GM12878 (cell line): ENCODE results near the gene KLHL25. TPM values are rescaled to one million over a fixed set of nuclear protein-coding genes. Genes with fewer than 3 reads are reported as not detected.

ENCODE experiments used
- ATAC-seq: fragments of 200-7000 bp; cut with Tn5 transposase; 3 replicates; pipeline ENCODE4 v1.9.1; 2020; ENCODE audit warnings: mild to moderate bottlenecking, moderate library complexity
- BruUV-seq: library from RNA; stranded (reverse); fragments of 400-500 nt; replicated peaks from 2 replicates; lab custom pipeline; 2021; lab: Mats Ljungman, UMichigan
- CTCF ChIA-PET: fragments of 300-600 bp; sonication (Branson Sonifier 250); formaldehyde crosslinking; extraction: SDS; loops from one replicate; lab custom pipeline; 2021; ENCODE audit warnings: inconsistent platforms; lab: Yijun Ruan, JAX
- POLR2A ChIA-PET: fragments of 350-600 bp; formaldehyde crosslinking; extraction: SDS; loops from one replicate; lab custom pipeline; 2021; ENCODE audit warnings: inconsistent platforms; lab: Charles Lee
- RAD21 ChIA-PET: fragments of 300-600 bp; sonication (Branson Sonifier 250); formaldehyde crosslinking; loops from one replicate; lab custom pipeline; 2023; ENCODE audit warnings: antibody characterized with exemption; ENCODE audit not compliant: unreplicated experiment; lab: Charles Lee
- SMC1A ChIA-PET: fragments of 300-600 bp; sonication (Branson Sonifier 250); formaldehyde crosslinking; loops from one replicate; lab custom pipeline; 2023; ENCODE audit not compliant: unreplicated experiment, uncharacterized antibody; lab: Charles Lee
- DNase-seq: peaks from one replicate; pipeline ENCODE4 v3.0.0-alpha.2; 2011; ENCODE audit warnings: low read depth, low spot score
- FAIRE-seq: peaks from 3 replicates; lab custom pipeline; 2011; peaks lifted over from hg19 to GRCh38; lab: Jason Lieb, UNC
- H2AFZ ChIP-seq: 2 replicates; pipeline ENCODE4 v1.6.0; 2011; ENCODE audit warnings: low read depth, low read length, control low read depth; ENCODE audit not compliant: control insufficient read depth
- H3K27ac ChIP-seq: 2 replicates; pipeline ENCODE4 v1.5.1; 2011; ENCODE audit warnings: control low read depth; ENCODE audit not compliant: control insufficient read depth, insufficient read depth
- H3K27me3 ChIP-seq, 2 experiments: replicated peaks in 1 of 2; 2 replicates each; pipeline versions ENCODE4 v1.6.0 to v1.6.1; 2011; ENCODE audit warnings: low read length in 1 of 2; ENCODE audit not compliant: control insufficient read depth in 2 of 2, insufficient read depth in 2 of 2
- H3K36me3 ChIP-seq, 2 experiments: 2 replicates each; pipeline ENCODE4 v1.5.1; 2011; ENCODE audit warnings: low read length in 1 of 2; ENCODE audit not compliant: control insufficient read depth in 2 of 2, insufficient read depth in 2 of 2
- H3K4me1 ChIP-seq: 2 replicates; pipeline ENCODE4 v1.6.1; 2011; ENCODE audit warnings: mild to moderate bottlenecking, low read length, moderate library complexity, mixed read lengths; ENCODE audit not compliant: control insufficient read depth, insufficient read depth
- H3K4me2 ChIP-seq: 2 replicates; pipeline ENCODE4 v1.6.0; 2011; ENCODE audit warnings: control low read depth; ENCODE audit not compliant: control insufficient read depth, insufficient read depth
- H3K4me3 ChIP-seq: fragments of 200-600 bp; sonication (generic); 2 replicates; pipeline ENCODE4 v1.5.1; 2016
- H3K79me2 ChIP-seq: 2 replicates; pipeline ENCODE4 v1.6.0; 2011; ENCODE audit warnings: low read length; ENCODE audit not compliant: control insufficient read depth, insufficient read depth
- H3K9ac ChIP-seq: 2 replicates; pipeline ENCODE4 v1.8.0; 2011; ENCODE audit warnings: low read length, control low read depth, mixed read lengths; ENCODE audit not compliant: control insufficient read depth, insufficient read depth
- H3K9me3 ChIP-seq: replicated peaks from 3 replicates; pipeline ENCODE4 v1.5.1; 2011; ENCODE audit warnings: mild to moderate bottlenecking, low read length; ENCODE audit not compliant: control insufficient read depth, insufficient read depth
- H4K20me1 ChIP-seq: 2 replicates; pipeline ENCODE4 v1.6.0; 2011; ENCODE audit not compliant: control insufficient read depth, insufficient read depth
- ASH2L ChIP-seq: fragments of 300-600, 200-600 bp; sonication (generic); IDR thresholded peaks from 2 replicates; pipeline ENCODE4 v1.6.1; 2017; ENCODE audit warnings: low read depth, mild to moderate bottlenecking, borderline replicate concordance
- POLR2A ChIP-seq: IDR thresholded peaks from 2 replicates; pipeline ENCODE4 v1.6.1; 2011; ENCODE audit warnings: low read depth, mild to moderate bottlenecking, low read length
- POLR2AphosphoS2 ChIP-seq: IDR thresholded peaks from 2 replicates; pipeline ENCODE4 v1.6.1; 2011; ENCODE audit warnings: low read depth, mild to moderate bottlenecking, low read length, improper control_type of control experiment, moderate library complexity
- ZBTB33 ChIP-seq: fragments of 450-650 bp; IDR thresholded peaks from 2 replicates; pipeline ENCODE4 v1.6.1; 2017; ENCODE audit warnings: mild to moderate bottlenecking
- ZNF207 ChIP-seq: fragments of 450-650 bp; IDR thresholded peaks from 2 replicates; pipeline ENCODE4 v1.6.1; 2014; ENCODE audit warnings: antibody characterized with exemption, mild to moderate bottlenecking, borderline replicate concordance
- WGBS: methylation state at CpG from one replicate; pipeline ENCODE4 v1.1.6; 2016; ENCODE audit warnings: low lambda C conversion rate; ENCODE audit not compliant: insufficient replicate concordance, insufficient coverage; ENCODE audit errors: missing lambda C conversion rate; 5-methylcytosine and 5-hydroxymethylcytosine counted together
- in situ Hi-C: fragments of 300-500 bp; cut with MboI; formaldehyde crosslinking; loops from 9 replicates; pipeline ENCODE4 v1.14.3; 2018; ENCODE audit warnings: mixed read lengths
- intact Hi-C: fragments of 100-400 bp; cut with micrococcal nuclease; formaldehyde crosslinking; loops from one replicate; pipeline ENCODE4 v1.14.2; 2022; ENCODE audit not compliant: unreplicated experiment
- polyA plus RNA-seq, 11 experiments: library from polyadenylated mRNA; depleted of rRNA in 4 of 11; unstranded in 6 of 11; stranded (reverse) in 5 of 11; fragments of >200 nt; fragmentation: Nextera tagmentation in 4 of 11; fragmentation: Illumina TruSeq in 1 of 11; extraction: Ambion mirVana in 4 of 11; extraction: Trizol in 1 of 11; gene quantifications; 1 replicate in 1 of 11; 2 replicates in 10 of 11; pipeline versions ENCODE4 v1.2.1 to v1.2.3, GENCODE V29; 2011 to 2016; ENCODE audit warnings: inconsistent platforms in 2 of 11, missing spikeins in 2 of 11, low read depth in 1 of 11
- total RNA-seq, 4 experiments: library from RNA; depleted of rRNA in 3 of 4; stranded (reverse); fragments of >200 nt in 3 of 4; fragmentation: Illumina TruSeq in 1 of 4; extraction: Trizol in 1 of 4; gene quantifications; 2 replicates each; pipeline versions ENCODE4 v1.2.1 to v1.2.3, GENCODE V29; 2013 to 2021

Gene KLHL25
- total and polyA plus RNA-seq, 10 of the 15 experiments (the other 5 are each of a cell fraction or from before 2014, with no cell fraction given) = 0.04 to 3.0 (median 2.1) TPM; not detected in 1

- H3K4me1 ChIP-seq = no peaks in the 10 kb centered on the region
- ChIA-PET POLR2A (no interaction called here), CTCF (interaction anchor here (0.5 kb wide), 1 partner anchor 36 kb away, joined by 3 read pairs; no protein-coding TSS in a partner anchor), SMC1A (no interaction called here), RAD21 (no interaction called here)
- no peaks in the 10 kb centered on the region for H3K27me3 ChIP-seq
- no TSS peak for BruUV-seq
- FAIRE-seq (no peak), ATAC-seq (no peak), DNase-seq (no peak)
- TF ChIP-seq POLR2A = peak; percentile 3; the same call in 1 of the 2 replicates
- 0 out of 2 replicates have a peak, but pooled peaks have one; percentile 16 for TF ChIP-seq POLR2AphosphoS2
- TF ChIP-seq ZBTB33 = no peak
- WGBS = 99% methylated on average over 9 of the region's 9 CpGs
- no peaks in the 10 kb centered on the region for H3K79me2 ChIP-seq
- H2AFZ ChIP-seq = no peak overlapping the region
- H3K36me3 ChIP-seq = peaks cover 26 to 33% of the 10 kb centered on the region in 2 experiments
- H3K4me2 ChIP-seq = no peak overlapping the region
- no peak overlapping the region for H3K9ac ChIP-seq
- no peak overlapping the region for H3K27ac ChIP-seq
- no peaks in the 10 kb centered on the region for H4K20me1 ChIP-seq
- H3K9me3 ChIP-seq = no peaks in the 10 kb centered on the region
- in situ Hi-C loops (no loop called here), intact Hi-C loops (loop anchor here (5.0 kb wide), 1 partner anchor 44 kb away; the partner anchor contains the start of gene KLHL25)
- H3K4me3 ChIP-seq = no peak overlapping the region
Observed at GRCh38 chr15:85748176-85748575, 46.5 kb downstream of the KLHL25 start.

GRCh38 chr15:85746641-85747040 is 48.1 kb downstream of the KLHL25 start:
- intact Hi-C loops (loop anchor here (5.0 kb wide), 1 partner anchor 46 kb away; the partner anchor contains the start of gene KLHL25), in situ Hi-C loops (no loop called here)
- H3K4me2 ChIP-seq = no peak overlapping the region
- no peaks in the 10 kb centered on the region for H3K79me2 ChIP-seq
- ChIA-PET POLR2A (no interaction called here), RAD21 (no interaction called here), SMC1A (no interaction called here)
- peaks cover 30 to 44% of the 10 kb centered on the region in 2 experiments for H3K36me3 ChIP-seq
- H3K4me3 ChIP-seq = no peak overlapping the region
- H3K27me3 ChIP-seq = no peaks in the 10 kb centered on the region
- no peaks in the 10 kb centered on the region for H3K9me3 ChIP-seq
- FAIRE-seq = no peak
- TF ChIP-seq ASH2L (no peak), ZNF207 (no peak)
- TF ChIP-seq, all 136 proteins: peak for 0
- Histone ChIP-seq H2AFZ (no peak overlapping the region), H3K27ac (no peak overlapping the region), H3K9ac (no peak overlapping the region), H3K4me1 (no peaks in the 10 kb centered on the region), H4K20me1 (no peaks in the 10 kb centered on the region)
- 91% methylated on average over 12 of the region's 12 CpGs for WGBS
- DNase-seq (no peak), ATAC-seq (no peak)
- no TSS peak for BruUV-seq
- CTCF ChIA-PET = no interaction called here
